Activated gamma-delta T cell (primary cell): ENCODE measurements around the gene HRCT1.

Experiments
- DNase-seq: peaks from one replicate; lab custom pipeline; 2025; lab: John Stamatoyannopoulos, UW

The HRCT1 gene

DNA sequence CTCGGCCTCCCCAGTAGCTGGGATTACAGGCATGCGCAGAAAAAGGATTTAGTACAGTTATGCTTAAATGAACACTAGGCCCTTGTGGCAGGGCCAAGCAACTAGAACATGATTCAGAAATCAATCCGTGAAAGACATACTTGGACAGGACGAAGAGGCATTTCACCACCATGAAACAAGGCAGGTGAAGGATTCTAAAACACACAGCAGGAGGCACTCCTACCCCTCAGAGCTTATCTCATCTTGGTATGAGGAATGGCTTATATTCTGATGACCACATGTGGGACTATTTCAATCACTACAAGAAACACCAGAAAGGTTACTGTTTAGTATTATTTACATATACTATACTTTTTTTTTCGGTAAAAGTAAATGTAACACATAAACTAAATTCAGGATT is 36.3 kb downstream of the HRCT1 start:
- no peak for DNase-seq

DNA sequence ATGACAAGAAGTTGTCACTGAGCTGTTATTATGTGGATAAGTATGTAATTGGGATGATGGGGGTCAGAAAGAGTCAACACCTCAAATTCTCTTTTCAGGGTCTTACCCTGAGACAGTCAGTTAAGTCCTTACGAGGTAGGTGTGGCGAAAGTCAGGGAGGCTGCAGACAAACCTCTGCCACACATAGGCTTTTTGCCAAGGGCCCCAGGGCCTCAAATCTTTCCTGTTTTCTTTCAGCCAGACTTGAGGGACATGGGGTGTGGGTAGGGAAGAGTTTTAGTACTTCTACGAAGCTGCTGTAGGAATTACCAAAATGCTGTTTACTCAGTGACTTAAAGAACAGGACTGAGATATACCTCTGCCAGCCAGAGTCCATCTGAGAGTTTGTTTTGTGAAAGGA is 38.2 kb downstream of the HRCT1 start:
- no peak for DNase-seq

DNA sequence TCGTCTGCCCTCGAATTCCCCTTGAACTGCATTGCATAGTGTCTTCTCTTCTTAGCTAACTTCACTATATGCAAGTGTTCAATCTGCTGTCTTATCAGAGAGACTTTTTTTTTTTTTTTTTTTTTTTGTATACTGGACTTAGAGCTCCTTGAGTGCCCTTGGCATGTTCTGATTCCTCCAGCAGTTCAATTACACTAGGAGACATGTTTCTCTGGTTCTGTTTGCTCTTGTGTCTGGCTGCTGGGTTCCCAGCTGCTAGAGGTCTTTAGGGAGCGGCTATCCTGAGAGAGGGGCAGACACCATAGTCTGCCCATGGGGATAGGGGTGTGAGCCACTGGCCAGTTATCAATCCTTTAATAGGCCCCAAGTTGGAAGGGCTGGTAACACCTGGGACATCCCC is 38.8 kb downstream of the HRCT1 start:
- no peak for DNase-seq

DNA sequence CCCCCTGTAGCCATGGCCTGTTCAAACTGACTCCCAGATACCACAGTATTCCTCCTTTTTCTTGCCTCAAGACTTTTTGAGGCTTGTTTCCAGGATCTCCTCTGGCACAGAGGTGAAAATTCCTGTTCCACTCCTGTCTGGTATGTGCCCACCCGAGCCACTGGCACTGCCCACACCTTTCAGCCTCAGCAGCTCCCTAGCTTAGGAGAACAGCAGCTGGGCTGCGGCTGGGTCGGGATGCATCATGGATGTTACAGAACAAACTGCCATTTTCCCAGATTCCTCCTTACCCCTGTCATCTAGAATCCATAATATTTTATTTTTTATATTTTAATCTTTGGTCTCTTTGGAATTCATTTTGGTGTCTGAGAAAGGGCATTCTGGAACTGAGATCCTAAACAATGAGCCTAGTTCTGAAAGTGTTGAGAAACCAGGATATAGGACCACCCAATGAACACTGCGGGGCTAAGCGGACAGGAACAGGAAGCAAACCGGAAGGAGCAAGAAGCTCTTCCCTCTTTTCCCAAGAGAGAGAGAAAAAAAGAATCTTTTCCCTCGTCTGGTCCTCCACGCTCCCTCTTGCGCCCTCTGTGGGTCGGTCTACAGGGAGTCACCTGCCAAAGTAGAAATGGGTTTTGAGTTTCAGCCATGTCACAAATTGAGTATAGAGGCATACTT is 39.5 kb downstream of the HRCT1 start:
- DNase-seq, result no peak

DNA sequence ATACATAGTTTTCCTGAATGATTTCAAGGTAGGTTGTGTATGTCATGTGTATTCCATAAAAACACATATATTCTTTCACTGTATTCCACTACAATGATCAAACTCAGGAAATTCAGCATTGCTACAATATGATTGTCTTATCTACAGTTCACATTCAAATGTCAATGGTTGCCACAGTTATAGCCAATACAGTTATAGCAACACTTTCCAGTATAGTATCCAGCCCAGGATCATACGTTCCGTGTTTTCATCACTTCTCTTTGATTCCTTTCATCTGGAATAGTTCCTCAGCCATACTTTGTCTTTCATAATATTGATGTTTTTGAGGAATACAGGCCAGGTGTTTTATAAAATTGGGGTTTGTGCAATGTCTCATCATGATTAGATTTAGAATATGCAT is 42.4 kb downstream of the HRCT1 start:
- no peak for DNase-seq

DNA sequence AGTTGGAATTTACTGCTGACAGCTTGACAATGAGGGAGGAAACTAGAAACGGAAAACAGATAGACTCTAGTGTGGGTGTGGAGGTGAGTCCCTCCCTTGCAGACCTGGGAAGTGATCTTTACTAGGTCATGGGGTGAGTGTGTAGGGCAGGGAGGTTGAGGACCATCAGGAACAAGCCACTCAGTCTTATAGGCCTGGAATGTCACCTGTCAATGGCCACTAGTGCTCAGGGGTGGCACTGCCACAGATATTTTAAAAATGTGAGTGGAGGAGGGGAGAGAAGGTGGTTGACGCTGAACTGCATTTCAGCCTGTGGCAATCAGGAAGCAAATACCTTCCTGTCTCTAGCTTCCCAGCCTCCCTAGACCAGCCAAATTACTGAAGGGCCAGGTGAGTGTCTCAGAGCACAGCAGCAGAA is 42.9 kb downstream of the HRCT1 start:
- DNase-seq, result no peak

DNA sequence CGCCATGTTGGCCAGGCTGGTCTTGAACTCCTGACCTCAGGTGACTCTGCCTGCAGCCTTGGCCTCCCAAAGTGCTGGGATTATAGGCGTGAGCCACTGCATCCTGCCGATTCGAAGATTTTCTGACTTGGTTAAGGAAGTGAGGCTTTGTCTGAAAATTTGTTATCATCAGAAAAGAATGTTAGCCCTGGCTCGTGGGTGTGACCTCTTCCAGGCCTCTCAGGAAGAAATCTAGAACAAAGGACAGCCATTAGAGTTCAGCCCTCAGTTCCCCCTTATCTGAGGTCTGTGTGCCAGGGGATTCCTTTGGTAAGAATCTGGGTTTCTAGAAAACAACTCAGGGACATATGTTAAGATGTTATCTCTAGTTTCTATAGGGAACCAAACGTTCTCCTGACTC is 45.7 kb downstream of the HRCT1 start:
- DNase-seq, result no peak

DNA sequence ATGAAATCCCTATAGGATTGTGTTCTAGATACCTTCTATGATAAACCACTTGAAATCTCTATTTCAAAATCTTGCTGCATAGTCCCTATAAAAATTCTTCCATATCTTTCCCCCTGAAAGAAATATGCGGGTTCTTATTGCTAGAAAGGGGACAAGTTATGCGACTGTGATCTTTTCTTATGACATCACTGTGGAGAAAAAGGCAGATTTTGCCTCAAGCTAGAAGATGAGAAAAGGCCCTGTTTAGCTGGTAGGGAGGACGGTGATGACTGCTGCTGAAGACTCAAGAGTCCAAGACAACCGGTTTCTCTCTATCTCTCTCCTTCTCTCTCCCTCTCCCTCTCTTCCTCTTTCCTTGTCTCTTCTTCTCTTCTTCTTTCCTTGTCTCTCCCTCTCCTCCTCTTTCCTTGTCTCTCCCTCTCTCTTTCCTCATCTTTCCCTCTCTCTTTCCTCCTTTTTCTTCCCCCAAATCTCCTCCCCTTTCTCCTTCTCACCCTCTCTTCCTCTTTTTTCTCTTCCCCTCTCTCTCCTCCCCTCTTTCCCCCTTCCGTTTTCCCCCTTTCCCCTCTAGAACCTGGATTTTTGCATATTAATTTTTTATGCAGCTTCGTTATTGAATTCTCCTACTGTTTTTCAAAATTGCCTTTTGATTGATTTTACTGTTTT is 46.7 kb downstream of the HRCT1 start:
- no peak for DNase-seq

DNA sequence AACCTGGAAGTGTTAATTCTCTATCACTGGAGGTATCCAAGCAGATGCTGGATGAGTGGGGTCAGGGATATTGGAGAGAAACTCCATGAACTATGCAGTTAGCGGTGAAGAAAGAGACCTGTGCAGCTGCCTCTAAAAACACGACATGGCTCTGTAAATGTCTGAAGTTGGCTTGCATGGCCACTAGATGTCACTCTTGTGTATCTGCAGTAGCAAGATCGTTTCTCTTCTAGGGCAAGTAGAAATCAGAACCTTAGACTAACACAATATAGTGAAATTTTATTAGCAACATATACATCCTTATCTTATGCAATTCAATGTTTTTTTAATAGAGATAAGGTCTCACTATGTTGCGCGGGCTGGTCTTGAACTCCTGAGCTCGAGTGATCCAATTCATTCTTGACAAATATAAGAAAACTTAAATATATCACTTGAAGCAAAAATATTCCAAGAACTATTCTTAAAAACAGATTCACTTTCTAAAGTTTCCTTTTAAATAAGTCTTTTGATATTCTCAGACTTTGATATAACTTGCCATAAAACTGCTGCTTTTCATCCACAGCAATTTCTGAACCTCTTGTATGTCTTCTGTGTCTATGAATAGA is 49.0 kb downstream of the HRCT1 start:
- DNase-seq, result no peak

DNA sequence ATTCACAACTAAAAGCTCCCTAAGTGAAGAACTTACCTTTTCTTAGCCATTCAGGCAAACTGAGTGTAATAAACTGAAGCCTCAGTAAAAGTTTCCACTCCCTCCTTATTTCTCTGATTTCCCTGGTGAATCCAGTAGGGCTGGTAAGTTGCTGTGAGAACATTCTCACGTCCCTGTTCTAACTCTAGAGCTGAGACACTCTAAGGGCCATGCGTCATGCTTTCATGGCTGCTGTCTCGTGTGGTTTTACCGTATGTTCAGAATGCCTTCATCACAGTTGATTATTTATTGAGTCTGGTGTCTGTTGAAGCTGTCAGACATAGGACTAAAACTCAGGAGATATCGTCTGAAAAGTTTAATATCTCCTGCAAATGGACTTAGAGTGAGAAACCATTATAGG is 50.6 kb downstream of the HRCT1 start:
- no peak for DNase-seq
